ENCODE results near the gene RNF224.

Gene RNF224

DNA sequence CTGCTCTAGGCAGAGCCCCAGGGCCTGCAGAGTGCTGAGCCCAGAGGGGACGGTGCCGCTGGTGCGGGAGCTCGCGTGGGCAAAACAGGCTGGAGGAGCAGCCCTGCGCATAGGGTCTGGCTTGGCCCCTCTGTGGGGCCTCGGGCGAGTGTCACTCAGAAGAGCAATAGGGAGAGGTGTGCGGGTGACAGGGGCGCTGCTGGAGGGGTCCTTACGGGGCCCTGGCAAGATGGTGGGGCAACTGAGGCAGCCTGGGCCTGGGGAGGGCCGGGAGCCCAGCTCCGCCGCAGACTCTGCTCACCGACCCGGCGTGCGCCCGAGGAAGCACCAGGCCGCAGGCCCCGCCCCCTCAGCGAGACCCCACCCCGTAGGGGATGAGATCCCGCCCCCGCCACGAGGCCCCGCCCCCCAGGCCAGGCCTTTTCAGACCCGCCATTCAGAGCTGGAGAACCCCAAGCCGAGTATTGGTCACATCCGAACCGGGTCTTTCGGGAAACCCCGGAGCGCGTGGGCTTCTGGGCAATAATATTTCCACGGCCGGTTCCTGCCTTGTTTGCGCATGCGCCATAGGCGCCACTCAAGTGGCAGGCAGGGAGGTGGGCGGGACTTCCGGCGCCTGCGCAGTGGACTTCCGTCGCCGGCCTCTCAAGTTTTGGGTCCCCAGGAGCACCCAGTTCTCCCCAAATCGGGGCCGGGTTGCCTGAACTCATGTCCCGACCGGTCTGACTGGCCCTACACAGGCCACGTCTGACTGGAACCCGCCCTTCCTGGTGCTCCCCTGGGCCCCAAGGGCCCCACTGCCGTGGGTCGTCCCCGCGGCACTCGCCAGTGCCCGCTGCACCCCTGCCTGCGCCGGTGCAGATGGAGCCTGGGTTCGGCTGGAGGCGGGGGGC, 4.0 kb upstream of the RNF224 start:
- TF ChIP-seq, protein P1, sequence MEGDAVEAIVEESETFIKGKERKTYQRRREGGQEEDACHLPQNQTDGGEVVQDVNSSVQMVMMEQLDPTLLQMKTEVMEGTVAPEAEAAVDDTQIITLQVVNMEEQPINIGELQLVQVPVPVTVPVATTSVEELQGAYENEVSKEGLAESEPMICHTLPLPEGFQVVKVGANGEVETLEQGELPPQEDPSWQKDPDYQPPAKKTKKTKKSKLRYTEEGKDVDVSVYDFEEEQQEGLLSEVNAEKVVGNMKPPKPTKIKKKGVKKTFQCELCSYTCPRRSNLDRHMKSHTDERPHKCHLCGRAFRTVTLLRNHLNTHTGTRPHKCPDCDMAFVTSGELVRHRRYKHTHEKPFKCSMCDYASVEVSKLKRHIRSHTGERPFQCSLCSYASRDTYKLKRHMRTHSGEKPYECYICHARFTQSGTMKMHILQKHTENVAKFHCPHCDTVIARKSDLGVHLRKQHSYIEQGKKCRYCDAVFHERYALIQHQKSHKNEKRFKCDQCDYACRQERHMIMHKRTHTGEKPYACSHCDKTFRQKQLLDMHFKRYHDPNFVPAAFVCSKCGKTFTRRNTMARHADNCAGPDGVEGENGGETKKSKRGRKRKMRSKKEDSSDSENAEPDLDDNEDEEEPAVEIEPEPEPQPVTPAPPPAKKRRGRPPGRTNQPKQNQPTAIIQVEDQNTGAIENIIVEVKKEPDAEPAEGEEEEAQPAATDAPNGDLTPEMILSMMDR (IDR thresholded peaks at IDR 0.05; ENCODE audit: insufficient read depth, low read length, poor library complexity, severe bottlenecking): no peak
- TF ChIP-seq EZH2phosphoT487 (conservative IDR thresholded peaks at IDR 0.05; ENCODE audit: low read length): no peak
- Histone ChIP-seq H3K4me3 (ENCODE audit: insufficient read depth, low read length, poor library complexity, severe bottlenecking) (peak overlapping the region; percentile 87), H3K9me2 (replicated peaks; ENCODE audit: insufficient read depth, low read length) (no peaks in the 10 kb centered on the region), H3K9ac (ENCODE audit: low read length) (peak overlapping the region; percentile 97), H3F3A (ENCODE audit: insufficient read depth) (no peaks in the 10 kb centered on the region), H4K20me1 (ENCODE audit: low read depth, low read length) (no peaks in the 10 kb centered on the region), H2AFZ (ENCODE audit: low read depth, low read length, severe bottlenecking) (peak overlapping the region; percentile 87), H3K9me3 (ENCODE audit: insufficient read depth, low read length) (no peaks in the 10 kb centered on the region), H3K79me2 (ENCODE audit: insufficient read depth, low read length) (no peaks in the 10 kb centered on the region), H3K27ac (ENCODE audit: low read depth, low read length) (peak overlapping the region; percentile 51), H3K27me3 (ENCODE audit: low read length) (no peaks in the 10 kb centered on the region), H3K4me2 (ENCODE audit: low read depth, low read length, poor library complexity, severe bottlenecking) (peak overlapping the region; percentile 71), H3K36me3 (ENCODE audit: low read length) (no peaks in the 10 kb centered on the region)

DNA sequence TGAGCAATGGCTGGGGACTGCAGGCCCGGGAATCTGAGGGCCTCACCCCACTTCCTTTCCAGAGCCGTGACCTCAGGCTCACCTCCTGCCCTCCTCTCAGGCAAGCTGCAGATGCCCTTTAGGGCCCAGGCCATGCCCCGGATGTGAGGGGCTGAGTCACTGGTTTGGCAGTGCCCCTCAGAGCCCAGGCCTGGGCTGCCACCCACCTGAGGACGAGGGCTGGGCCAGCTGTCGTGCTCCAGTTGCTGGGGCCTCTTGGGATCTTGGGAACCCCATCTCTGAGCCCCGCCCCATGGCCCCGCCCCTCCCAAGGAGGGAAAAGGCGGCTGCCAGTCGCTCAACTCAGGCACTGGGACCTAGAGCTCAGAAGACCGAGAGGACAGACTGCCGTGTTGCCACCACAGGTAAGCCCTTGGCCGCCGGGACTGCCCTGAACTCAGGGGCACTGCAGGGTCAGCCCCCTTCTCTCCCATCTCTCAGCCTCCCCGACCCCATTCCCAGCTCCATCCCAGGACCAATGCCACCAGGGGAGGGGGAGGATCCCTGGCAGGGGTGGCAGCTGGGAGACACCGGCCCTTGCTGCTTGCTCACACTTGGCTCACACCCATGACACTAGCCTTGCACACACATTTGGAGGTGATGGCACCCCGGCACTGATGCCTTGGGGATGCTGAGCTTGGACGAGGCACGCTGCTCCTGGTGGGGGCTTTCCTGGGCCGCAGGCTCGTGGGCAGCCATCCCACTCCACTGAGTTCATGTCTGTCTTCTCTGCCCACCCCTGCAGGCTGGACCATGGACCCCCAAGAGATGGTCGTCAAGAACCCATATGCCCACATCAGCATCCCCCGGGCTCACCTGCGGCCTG, 2.2 kb upstream of the RNF224 start, which contains the start of gene CYSRT1:
Gene CYSRT1 (plus strand): TSS at position 345 of the 865 bp plus-strand sequence. CDS start 448 bp downstream, at position 793.
- H3K4me3 ChIP-seq (ENCODE audit: insufficient read depth, low read length, poor library complexity, severe bottlenecking): peak within 1 kb of the TSS; percentile 87
- peak within 1 kb of the TSS; percentile 71 for H3K4me2 ChIP-seq (ENCODE audit: low read depth, low read length, poor library complexity, severe bottlenecking)
- H3K27me3 ChIP-seq (ENCODE audit: low read length): no peaks in the 10 kb centered on the region
- no peaks in the 10 kb centered on the region for H3F3A ChIP-seq (ENCODE audit: insufficient read depth)
- H3K27ac ChIP-seq (ENCODE audit: low read depth, low read length): peak within 1 kb of the TSS; percentile 51
- no peaks in the 10 kb centered on the region for H3K9me3 ChIP-seq (ENCODE audit: insufficient read depth, low read length)
- H3K79me2 ChIP-seq (ENCODE audit: insufficient read depth, low read length): no peaks in the 10 kb centered on the region
- peak within 1 kb of the TSS; percentile 97 for H3K9ac ChIP-seq (ENCODE audit: low read length)
- TF ChIP-seq, protein P1 (IDR thresholded peaks at IDR 0.05; ENCODE audit: insufficient read depth, low read length, poor library complexity, severe bottlenecking): no peak
- no peak for TF ChIP-seq EZH2phosphoT487 (conservative IDR thresholded peaks at IDR 0.05; ENCODE audit: low read length)
- no peaks in the 10 kb centered on the region for H4K20me1 ChIP-seq (ENCODE audit: low read depth, low read length)
- H3K9me2 ChIP-seq (replicated peaks; ENCODE audit: insufficient read depth, low read length): no peaks in the 10 kb centered on the region
- no peaks in the 10 kb centered on the region for H3K36me3 ChIP-seq (ENCODE audit: low read length)
- no peak within 1 kb of the TSS for H2AFZ ChIP-seq (ENCODE audit: low read depth, low read length, severe bottlenecking)

DNA sequence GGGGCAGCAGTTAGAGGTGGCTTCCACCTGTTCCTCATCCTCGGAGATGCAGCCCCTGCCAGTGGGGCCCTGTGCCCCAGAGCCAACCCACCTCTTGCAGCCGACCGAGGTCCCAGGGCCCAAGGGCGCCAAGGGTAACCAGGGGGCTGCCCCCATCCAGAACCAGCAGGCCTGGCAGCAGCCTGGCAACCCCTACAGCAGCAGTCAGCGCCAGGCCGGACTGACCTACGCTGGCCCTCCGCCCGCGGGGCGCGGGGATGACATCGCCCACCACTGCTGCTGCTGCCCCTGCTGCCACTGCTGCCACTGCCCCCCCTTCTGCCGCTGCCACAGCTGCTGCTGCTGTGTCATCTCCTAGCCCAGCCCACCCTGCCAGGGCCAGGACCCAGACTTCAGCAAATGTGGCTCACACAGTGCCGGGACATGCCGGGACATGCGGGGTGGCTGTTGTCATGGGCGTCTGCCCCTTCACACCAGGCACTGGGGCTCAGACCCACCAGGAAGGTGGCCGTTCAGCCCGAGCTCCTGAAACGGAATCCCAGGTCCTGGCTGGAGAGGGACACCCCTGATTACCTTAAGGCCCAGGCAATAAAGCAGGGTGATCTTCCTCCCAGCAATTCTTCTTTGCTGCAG, 1.5 kb upstream of the RNF224 start:
- no peaks in the 10 kb centered on the region for H3K9me2 ChIP-seq (replicated peaks; ENCODE audit: insufficient read depth, low read length)
- TF ChIP-seq EZH2phosphoT487 (conservative IDR thresholded peaks at IDR 0.05; ENCODE audit: low read length): no peak
- no peaks in the 10 kb centered on the region for H3K36me3 ChIP-seq (ENCODE audit: low read length)
- no peak overlapping the region for H3K4me2 ChIP-seq (ENCODE audit: low read depth, low read length, poor library complexity, severe bottlenecking)
- H2AFZ ChIP-seq (ENCODE audit: low read depth, low read length, severe bottlenecking): no peak overlapping the region
- H4K20me1 ChIP-seq (ENCODE audit: low read depth, low read length): no peaks in the 10 kb centered on the region
- no peak overlapping the region for H3K4me3 ChIP-seq (ENCODE audit: insufficient read depth, low read length, poor library complexity, severe bottlenecking)
- no peak overlapping the region for H3K27ac ChIP-seq (ENCODE audit: low read depth, low read length)
- no peaks in the 10 kb centered on the region for H3F3A ChIP-seq (ENCODE audit: insufficient read depth)
- H3K79me2 ChIP-seq (ENCODE audit: insufficient read depth, low read length): no peaks in the 10 kb centered on the region
- no peaks in the 10 kb centered on the region for H3K9me3 ChIP-seq (ENCODE audit: insufficient read depth, low read length)
- H3K27me3 ChIP-seq (ENCODE audit: low read length): no peaks in the 10 kb centered on the region
- no peak overlapping the region for H3K9ac ChIP-seq (ENCODE audit: low read length)

Data from SU-DHL-6 (cell line).